K562 (cell line): ENCODE data around the gene CLDN11. TPM values are rescaled to one million over a fixed set of nuclear protein-coding genes. Genes with fewer than 3 reads are reported as not detected.

Experiments
- ADNP ChIP-seq: fragments of 200-800 bp; sonication (Bioruptor generic); IDR thresholded peaks from 2 replicates; pipeline ENCODE4 v1.6.1; 2016; ENCODE audit warnings: missing genetic modification characterization, missing compliant biosample characterization
- BCOR ChIP-seq: fragments of 450-650 bp; IDR thresholded peaks from 2 replicates; pipeline ENCODE4 v1.6.1; 2016
- C11orf30 ChIP-seq: fragments of 450-650 bp; IDR thresholded peaks from 2 replicates; pipeline ENCODE4 v1.6.1; 2016; ENCODE audit warnings: low read depth, mild to moderate bottlenecking
- EP300 ChIP-seq: IDR thresholded peaks from 2 replicates; pipeline ENCODE4 v1.6.1; 2012; ENCODE audit warnings: low read length, improper control_type of control experiment
- HNRNPUL1 ChIP-seq: fragments of 200-400 bp; formaldehyde crosslinking; IDR thresholded peaks from 2 replicates; pipeline ENCODE4 v1.6.1; 2017; ENCODE audit warnings: low read length
- KDM1A ChIP-seq, 2 experiments: fragments of 450-650 bp; IDR thresholded peaks; 2 replicates each; pipeline ENCODE4 v1.6.1; 2016; ENCODE audit warnings: mild to moderate bottlenecking in 2 of 2
- MAZ ChIP-seq, 2 experiments: fragments of 450-650 bp in 1 of 2; sonication (generic) in 1 of 2; formaldehyde crosslinking; IDR thresholded peaks in 1 of 2; conservative IDR thresholded peaks in 1 of 2; 2 replicates each; pipeline versions ENCODE4 v1.4.0 to v1.5.0; 2020; ENCODE audit warnings: mild to moderate bottlenecking in 1 of 2, missing genetic modification reagents in 1 of 2
- MED1 ChIP-seq: sonication (generic); formaldehyde crosslinking; IDR thresholded peaks from 2 replicates; pipeline ENCODE4 v1.8.1; 2023; ENCODE audit warnings: missing genetic modification reagents, borderline replicate concordance
- NR1H2 ChIP-seq: sonication (generic); formaldehyde crosslinking; IDR thresholded peaks from 2 replicates; pipeline ENCODE4 v1.4.0; 2020; ENCODE audit warnings: mild to moderate bottlenecking, missing genetic modification reagents
- NRF1 ChIP-seq, 2 experiments: fragments of 450-650 bp; IDR thresholded peaks in 1 of 2; conservative IDR thresholded peaks in 1 of 2; 2 replicates each; pipeline ENCODE4 v1.6.1; 2014; ENCODE audit warnings: mild to moderate bottlenecking in 2 of 2
- POU5F1 ChIP-seq: fragments of 150-350 bp; IDR thresholded peaks from 2 replicates; pipeline ENCODE4 v1.6.1; 2014; ENCODE audit warnings: borderline replicate concordance, low read length, low read depth, mild to moderate bottlenecking; ENCODE audit not compliant: partially characterized antibody
- SMARCA5 ChIP-seq: fragments of 450-650 bp; IDR thresholded peaks from 2 replicates; pipeline ENCODE4 v1.6.1; 2016
- SMC3 ChIP-seq: conservative IDR thresholded peaks from 2 replicates; pipeline ENCODE4 v1.6.1; 2011; ENCODE audit warnings: low read depth, low read length, improper control_type of control experiment; ENCODE audit not compliant: insufficient read depth
- TAF1 ChIP-seq: IDR thresholded peaks from 2 replicates; pipeline ENCODE4 v1.6.1; 2011; ENCODE audit warnings: mild to moderate bottlenecking, low read length, moderate library complexity; ENCODE audit not compliant: insufficient read depth, control insufficient read depth, severe bottlenecking; ENCODE audit errors: extremely low read depth
- TCFL5 ChIP-seq: fragments of 250-450 bp; sonication (Bioruptor Pico); conservative IDR thresholded peaks from 2 replicates; pipeline ENCODE4 v1.6.1; 2021; ENCODE audit warnings: mild to moderate bottlenecking, moderate library complexity, matching md5 sums
- THRA ChIP-seq: fragments of 450-650 bp; IDR thresholded peaks from 2 replicates; pipeline ENCODE4 v1.6.1; 2017; ENCODE audit warnings: mild to moderate bottlenecking, moderate library complexity
- ZFP36 ChIP-seq: fragments of 150-350 bp; IDR thresholded peaks from 2 replicates; pipeline ENCODE4 v1.6.1; 2018; ENCODE audit warnings: low read length, low read depth; ENCODE audit not compliant: partially characterized antibody
- ZNF3 ChIP-seq: fragments of 250-450 bp; sonication (Bioruptor Pico); IDR thresholded peaks from 2 replicates; pipeline ENCODE4 v1.5.0; 2021; ENCODE audit warnings: mild to moderate bottlenecking, moderate library complexity
- polyA plus RNA-seq, 8 experiments: library from polyadenylated mRNA; depleted of rRNA in 4 of 8; stranded (reverse) in 5 of 8; unstranded in 3 of 8; fragments of >200 nt; fragmentation: Nextera tagmentation in 2 of 8; fragmentation: Illumina TruSeq in 1 of 8; extraction: Ambion mirVana in 2 of 8; extraction: Trizol in 1 of 8; gene quantifications; 2 replicates each; pipeline versions ENCODE4 v1.2.1 to v1.2.3, GENCODE V29; 2011 to 2014; ENCODE audit warnings: inconsistent platforms in 1 of 8, missing spikeins in 1 of 8
- total RNA-seq, 7 experiments: library from RNA; depleted of rRNA in 6 of 7; stranded (reverse); fragments of >200 nt in 6 of 7; fragmentation: Illumina TruSeq in 2 of 7; extraction: Trizol in 2 of 7; gene quantifications; 2 replicates each; pipeline versions ENCODE4 v1.2.1 to v1.2.3, GENCODE V29; 2011 to 2021; ENCODE audit warnings: low replicate concordance in 1 of 7
- TF ChIP-seq, protein P1 (sequence below): fragments of 250-450 bp; sonication (Bioruptor Pico); IDR thresholded peaks from 2 replicates; pipeline ENCODE4 v1.4.0; 2020; ENCODE audit warnings: mild to moderate bottlenecking, moderate library complexity, borderline replicate concordance

CLDN11 gene
- total and polyA plus RNA-seq, 9 of the 15 experiments (the other 6 are each of a cell fraction or from before 2014, with no cell fraction given), result 0.05 to 0.41 (median 0.18) TPM; not detected in 1

DNA sequence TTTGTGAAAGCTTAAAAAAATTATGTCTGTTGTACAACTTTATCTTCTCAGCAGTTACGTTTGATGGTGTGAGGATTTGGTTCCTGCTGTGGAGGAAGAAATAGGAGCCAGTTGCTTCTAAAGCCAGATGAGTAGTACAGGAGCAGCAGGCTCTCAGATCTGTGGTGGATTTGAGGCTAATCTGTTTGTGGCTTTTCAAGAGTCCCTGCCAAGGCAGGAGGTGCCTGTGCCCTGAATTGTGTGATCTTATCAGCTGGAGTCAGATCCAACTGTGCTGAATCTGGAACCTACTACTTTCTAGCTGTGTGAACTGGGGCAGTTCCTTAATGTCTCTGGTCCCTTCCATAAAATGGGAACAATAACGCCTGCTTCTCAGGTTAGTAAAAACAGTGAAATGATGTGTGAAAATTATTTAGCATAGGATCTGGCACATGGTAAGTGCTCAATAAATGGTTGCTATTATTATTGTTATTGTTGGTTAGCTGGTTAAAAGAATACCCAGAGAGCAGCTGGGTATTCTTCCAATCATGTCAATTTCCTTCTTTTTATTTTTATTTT lies 7.7 kb downstream of the CLDN11 start (continued):
- TF ChIP-seq POU5F1 (no peak), ADNP (tag) (0 out of 2 replicates have a peak, but pooled peaks have one; percentile 63), SMC3 (no peak), BCOR (peak; percentile 40; the same call in 1 of the 2 replicates), TCFL5 (CRISPR knock-in tag) (no peak), MAZ (CRISPR knock-in tag; conservative IDR thresholded peaks at IDR 0.05 in 1 of 2, IDR thresholded peaks at IDR 0.05 in 1 of 2) (0 out of 4 replicates have a peak, but pooled peaks of 1 of the 2 experiments have one; percentile 15), ZNF3 (no peak), EP300 (no peak), NR1H2 (CRISPR knock-in tag) (no peak), TAF1 (no peak), SMARCA5 (no peak), ZFP36 (peak; percentile 69), MED1 (no peak), THRA (no peak), HNRNPUL1 (no peak), C11orf30 (no peak), NRF1 (conservative IDR thresholded peaks at IDR 0.05 in 1 of 2, IDR thresholded peaks at IDR 0.05 in 1 of 2) (no peak), KDM1A (IDR thresholded peaks at IDR 0.05) (peak in 1 of 2 experiments; percentile 39; a peak in 1 of 4 replicates)
- TF ChIP-seq, protein P1, sequence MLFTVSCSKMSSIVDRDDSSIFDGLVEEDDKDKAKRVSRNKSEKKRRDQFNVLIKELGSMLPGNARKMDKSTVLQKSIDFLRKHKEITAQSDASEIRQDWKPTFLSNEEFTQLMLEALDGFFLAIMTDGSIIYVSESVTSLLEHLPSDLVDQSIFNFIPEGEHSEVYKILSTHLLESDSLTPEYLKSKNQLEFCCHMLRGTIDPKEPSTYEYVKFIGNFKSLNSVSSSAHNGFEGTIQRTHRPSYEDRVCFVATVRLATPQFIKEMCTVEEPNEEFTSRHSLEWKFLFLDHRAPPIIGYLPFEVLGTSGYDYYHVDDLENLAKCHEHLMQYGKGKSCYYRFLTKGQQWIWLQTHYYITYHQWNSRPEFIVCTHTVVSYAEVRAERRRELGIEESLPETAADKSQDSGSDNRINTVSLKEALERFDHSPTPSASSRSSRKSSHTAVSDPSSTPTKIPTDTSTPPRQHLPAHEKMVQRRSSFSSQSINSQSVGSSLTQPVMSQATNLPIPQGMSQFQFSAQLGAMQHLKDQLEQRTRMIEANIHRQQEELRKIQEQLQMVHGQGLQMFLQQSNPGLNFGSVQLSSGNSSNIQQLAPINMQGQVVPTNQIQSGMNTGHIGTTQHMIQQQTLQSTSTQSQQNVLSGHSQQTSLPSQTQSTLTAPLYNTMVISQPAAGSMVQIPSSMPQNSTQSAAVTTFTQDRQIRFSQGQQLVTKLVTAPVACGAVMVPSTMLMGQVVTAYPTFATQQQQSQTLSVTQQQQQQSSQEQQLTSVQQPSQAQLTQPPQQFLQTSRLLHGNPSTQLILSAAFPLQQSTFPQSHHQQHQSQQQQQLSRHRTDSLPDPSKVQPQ (CRISPR knock-in tag), result no peak
